ENCODE measurements around the gene ROS1.

Gene ROS1

GRCh38 chr6:117309069-117309468 lies 116.7 kb downstream of the ROS1 start:
- no peak for DNase-seq (ENCODE audit: low spot score)

GRCh38 chr6:117307655-117308054 lies 118.1 kb downstream of the ROS1 start:
- no peak for DNase-seq (ENCODE audit: low spot score)

GRCh38 chr6:117306227-117306790 lies 119.4 kb downstream of the ROS1 start:
- DNase-seq (ENCODE audit: low spot score), result no peak

GRCh38 chr6:117304446-117304845 lies 121.3 kb downstream of the ROS1 start:
- DNase-seq (ENCODE audit: low spot score), result no peak

GRCh38 chr6:117303323-117303722 lies 122.4 kb downstream of the ROS1 start:
- no peak for DNase-seq (ENCODE audit: low spot score)

- DNase-seq (ENCODE audit: low spot score), result no peak
These were observed 126.8 kb downstream of the ROS1 start for GRCh38 chr6:117298941-117299340.

GRCh38 chr6:117290173-117290846 lies 135.4 kb downstream of the ROS1 start:
- no peak for DNase-seq (ENCODE audit: low spot score)

- DNase-seq (ENCODE audit: low spot score), result no peak
These were observed 137.5 kb downstream of the ROS1 start for GRCh38 chr6:117288083-117288715.

- DNase-seq (ENCODE audit: low spot score), result no peak
These were observed 144.8 kb downstream of the ROS1 start for GRCh38 chr6:117280922-117281321.

- DNase-seq (ENCODE audit: low spot score), result no peak
These were observed 148.9 kb downstream of the ROS1 start for GRCh38 chr6:117276778-117277316.

GRCh38 chr6:117275711-117276110 lies 150.0 kb downstream of the ROS1 start:
- no peak for DNase-seq (ENCODE audit: low spot score)

- no peak for DNase-seq (ENCODE audit: low spot score)
These were observed 150.5 kb downstream of the ROS1 start for GRCh38 chr6:117275205-117275604.

- no peak for DNase-seq (ENCODE audit: low spot score)
These were observed 152.9 kb downstream of the ROS1 start for GRCh38 chr6:117272891-117273290.

- DNase-seq (ENCODE audit: low spot score), result no peak
These were observed 153.5 kb downstream of the ROS1 start for GRCh38 chr6:117272032-117272866.

- no peak for DNase-seq (ENCODE audit: low spot score)
These were observed 154.8 kb downstream of the ROS1 start for GRCh38 chr6:117270843-117271507.

GRCh38 chr6:117270055-117270842 lies 155.5 kb downstream of the ROS1 start:
- DNase-seq (ENCODE audit: low spot score), result no peak

GRCh38 chr6:117269638-117270054 lies 156.1 kb downstream of the ROS1 start:
- DNase-seq (ENCODE audit: low spot score), result no peak

GRCh38 chr6:117268924-117269323 lies 156.8 kb downstream of the ROS1 start:
- no peak for DNase-seq (ENCODE audit: low spot score)

GRCh38 chr6:117267766-117268534 lies 157.8 kb downstream of the ROS1 start:
- DNase-seq (ENCODE audit: low spot score), result no peak

GRCh38 chr6:117267054-117267347 lies 158.7 kb downstream of the ROS1 start:
- no peak for DNase-seq (ENCODE audit: low spot score)

All from Ammon's horn (tissue), 1 donor.